Type B pancreatic cell (in vitro differentiated cells): ENCODE data around the gene STEAP1. TPM values are rescaled to one million over a fixed set of nuclear protein-coding genes. Genes with fewer than 3 reads are reported as not detected.
A peak's percentile ranks its signal among the peaks of the same experiment; 100 is the strongest.
"Not testable (repeated sequence)": the region's sequence is repeated elsewhere in the genome, so short reads cannot be mapped to it uniquely, and the experiment has no call there.

ENCODE experiments used
- DNase-seq: peaks from one replicate; pipeline ENCODE4 v3.0.0; 2021; ENCODE audit warnings: mixed read lengths; ENCODE audit not compliant: unreplicated experiment; ENCODE audit errors: extremely low spot score
- H3K27ac Mint-ChIP-seq: 2 replicates; pipeline ENCODE4 v1.8.0; 2021; ENCODE audit warnings: mild to moderate bottlenecking, mixed read lengths
- H3K27me3 Mint-ChIP-seq: 2 replicates; pipeline ENCODE4 v1.8.0; 2021; ENCODE audit warnings: mixed read lengths
- H3K36me3 Mint-ChIP-seq: 2 replicates; pipeline ENCODE4 v1.8.0; 2021; ENCODE audit warnings: mixed read lengths
- H3K4me1 Mint-ChIP-seq: one replicate; pipeline ENCODE4 v1.8.0; 2021; ENCODE audit warnings: mixed read lengths; ENCODE audit not compliant: unreplicated experiment
- H3K4me3 Mint-ChIP-seq: 2 replicates; pipeline ENCODE4 v1.8.0; 2021; ENCODE audit warnings: mild to moderate bottlenecking, mixed read lengths
- H3K9me3 Mint-ChIP-seq: 2 replicates; pipeline ENCODE4 v1.8.0; 2021; ENCODE audit warnings: mixed read lengths
- CTCF ChIP-seq: fragments of 200-600 bp; sonication (generic); conservative IDR thresholded peaks from 2 replicates; pipeline ENCODE4 v1.5.0; 2021; ENCODE audit warnings: antibody characterized with exemption, mild to moderate bottlenecking
- total RNA-seq: library from RNA; stranded (reverse); gene quantifications from 2 replicates; pipeline ENCODE4 v1.2.1, GENCODE V29; 2021; ENCODE audit warnings: low replicate concordance

STEAP1 gene
- total RNA-seq, 1 donor from 2014 or later = 2.9 TPM

- not testable (repeated sequence) for H3K27ac Mint-ChIP-seq, H3K4me1 Mint-ChIP-seq, H3K9me3 Mint-ChIP-seq, H3K4me3 Mint-ChIP-seq, H3K36me3 Mint-ChIP-seq, DNase-seq
- H3K27me3 Mint-ChIP-seq = peaks cover 15% of the 10 kb centered on the region
- TF ChIP-seq CTCF = peak; percentile 71
Measured at GRCh38 chr7:90149428-90149827, 4.8 kb upstream of the STEAP1 start.

GRCh38 chr7:90151884-90152283 is 2.4 kb upstream of the STEAP1 start:
- H3K27me3 Mint-ChIP-seq = peaks cover 28% of the 10 kb centered on the region
- not testable (repeated sequence) for H3K9me3 Mint-ChIP-seq, H3K4me1 Mint-ChIP-seq, DNase-seq, H3K36me3 Mint-ChIP-seq, H3K27ac Mint-ChIP-seq, H3K4me3 Mint-ChIP-seq

- Mint-ChIP-seq H3K27ac (peak overlapping the region; percentile 62), H3K27me3 (peaks cover 28% of the 10 kb centered on the region), H3K4me3 (peak overlapping the region; percentile 81)
- H3K36me3 Mint-ChIP-seq, H3K4me1 Mint-ChIP-seq, H3K9me3 Mint-ChIP-seq, DNase-seq: not testable (repeated sequence)
- TF ChIP-seq CTCF = peak; percentile 81
Measured at GRCh38 chr7:90152642-90153253, 1.5 kb upstream of the STEAP1 start.

- no peak for DNase-seq
- Mint-ChIP-seq H3K27ac (no peak overlapping the region), H3K4me1 (peaks cover 7% of the 10 kb centered on the region), H3K4me3 (peak overlapping the region; percentile 87), H3K36me3 (no peaks in the 10 kb centered on the region), H3K9me3 (no peaks in the 10 kb centered on the region), H3K27me3 (peaks cover 23% of the 10 kb centered on the region)
- TF ChIP-seq CTCF = no peak
Measured at GRCh38 chr7:90155206-90155605, 937 bp downstream of the STEAP1 start.

GRCh38 chr7:90157331-90157730 is 3.1 kb downstream of the STEAP1 start:
- not testable (repeated sequence) for H3K9me3 Mint-ChIP-seq, DNase-seq, H3K4me1 Mint-ChIP-seq, H3K4me3 Mint-ChIP-seq, H3K36me3 Mint-ChIP-seq, H3K27ac Mint-ChIP-seq
- peaks cover 23% of the 10 kb centered on the region for H3K27me3 Mint-ChIP-seq

- not testable (repeated sequence) for H3K4me3 Mint-ChIP-seq, H3K36me3 Mint-ChIP-seq, DNase-seq, H3K4me1 Mint-ChIP-seq, H3K9me3 Mint-ChIP-seq, H3K27ac Mint-ChIP-seq
- H3K27me3 Mint-ChIP-seq = peaks cover 20% of the 10 kb centered on the region
Measured at GRCh38 chr7:90157761-90158350, 3.6 kb downstream of the STEAP1 start.

GRCh38 chr7:90163534-90163933 is 9.3 kb downstream of the STEAP1 start:
- H3K4me3 Mint-ChIP-seq = no peak overlapping the region
- H3K27me3 Mint-ChIP-seq = no peaks in the 10 kb centered on the region
- TF ChIP-seq CTCF = no peak
- no peaks in the 10 kb centered on the region for H3K4me1 Mint-ChIP-seq
- DNase-seq = no peak
- no peaks in the 10 kb centered on the region for H3K9me3 Mint-ChIP-seq
- H3K27ac Mint-ChIP-seq = no peak overlapping the region
- H3K36me3 Mint-ChIP-seq = no peaks in the 10 kb centered on the region
